GM12878 (cell line): Measurements from ENCODE around the gene TXLNG. TPM values are rescaled to one million over a fixed set of nuclear protein-coding genes. Genes with fewer than 3 reads are reported as not detected.

Source experiments
- ATAC-seq: fragments of 200-7000 bp; cut with Tn5 transposase; 3 replicates; pipeline ENCODE4 v1.9.1; 2020; ENCODE audit warnings: mild to moderate bottlenecking, moderate library complexity
- BruUV-seq: library from RNA; stranded (reverse); fragments of 400-500 nt; replicated peaks from 2 replicates; lab custom pipeline; 2021; lab: Mats Ljungman, UMichigan
- CTCF ChIA-PET: fragments of 300-600 bp; sonication (Branson Sonifier 250); formaldehyde crosslinking; extraction: SDS; loops from one replicate; lab custom pipeline; 2021; ENCODE audit warnings: inconsistent platforms; lab: Yijun Ruan, JAX
- POLR2A ChIA-PET: fragments of 350-600 bp; formaldehyde crosslinking; extraction: SDS; loops from one replicate; lab custom pipeline; 2021; ENCODE audit warnings: inconsistent platforms; lab: Charles Lee
- RAD21 ChIA-PET: fragments of 300-600 bp; sonication (Branson Sonifier 250); formaldehyde crosslinking; loops from one replicate; lab custom pipeline; 2023; ENCODE audit warnings: antibody characterized with exemption; ENCODE audit not compliant: unreplicated experiment; lab: Charles Lee
- SMC1A ChIA-PET: fragments of 300-600 bp; sonication (Branson Sonifier 250); formaldehyde crosslinking; loops from one replicate; lab custom pipeline; 2023; ENCODE audit not compliant: unreplicated experiment, uncharacterized antibody; lab: Charles Lee
- DNase-seq: peaks from one replicate; pipeline ENCODE4 v3.0.0-alpha.2; 2011; ENCODE audit warnings: low read depth, low spot score
- FAIRE-seq: peaks from 3 replicates; lab custom pipeline; 2011; peaks lifted over from hg19 to GRCh38; lab: Jason Lieb, UNC
- H2AFZ ChIP-seq: 2 replicates; pipeline ENCODE4 v1.6.0; 2011; ENCODE audit warnings: low read depth, low read length, control low read depth; ENCODE audit not compliant: control insufficient read depth
- H3K27ac ChIP-seq: 2 replicates; pipeline ENCODE4 v1.5.1; 2011; ENCODE audit warnings: control low read depth; ENCODE audit not compliant: control insufficient read depth, insufficient read depth
- H3K27me3 ChIP-seq, 2 experiments: replicated peaks in 1 of 2; 2 replicates each; pipeline versions ENCODE4 v1.6.0 to v1.6.1; 2011; ENCODE audit warnings: low read length in 1 of 2; ENCODE audit not compliant: control insufficient read depth in 2 of 2, insufficient read depth in 2 of 2
- H3K36me3 ChIP-seq, 2 experiments: 2 replicates each; pipeline ENCODE4 v1.5.1; 2011; ENCODE audit warnings: low read length in 1 of 2; ENCODE audit not compliant: control insufficient read depth in 2 of 2, insufficient read depth in 2 of 2
- H3K4me1 ChIP-seq: 2 replicates; pipeline ENCODE4 v1.6.1; 2011; ENCODE audit warnings: mild to moderate bottlenecking, low read length, moderate library complexity, mixed read lengths; ENCODE audit not compliant: control insufficient read depth, insufficient read depth
- H3K4me2 ChIP-seq: 2 replicates; pipeline ENCODE4 v1.6.0; 2011; ENCODE audit warnings: control low read depth; ENCODE audit not compliant: control insufficient read depth, insufficient read depth
- H3K4me3 ChIP-seq: fragments of 200-600 bp; sonication (generic); 2 replicates; pipeline ENCODE4 v1.5.1; 2016
- H3K79me2 ChIP-seq: 2 replicates; pipeline ENCODE4 v1.6.0; 2011; ENCODE audit warnings: low read length; ENCODE audit not compliant: control insufficient read depth, insufficient read depth
- H3K9ac ChIP-seq: 2 replicates; pipeline ENCODE4 v1.8.0; 2011; ENCODE audit warnings: low read length, control low read depth, mixed read lengths; ENCODE audit not compliant: control insufficient read depth, insufficient read depth
- H3K9me3 ChIP-seq: replicated peaks from 3 replicates; pipeline ENCODE4 v1.5.1; 2011; ENCODE audit warnings: mild to moderate bottlenecking, low read length; ENCODE audit not compliant: control insufficient read depth, insufficient read depth
- H4K20me1 ChIP-seq: 2 replicates; pipeline ENCODE4 v1.6.0; 2011; ENCODE audit not compliant: control insufficient read depth, insufficient read depth
- MXI1 ChIP-seq: fragments of 150-350 bp; IDR thresholded peaks from 2 replicates; pipeline ENCODE4 v1.6.1; 2011; ENCODE audit warnings: low read depth, mild to moderate bottlenecking, inconsistent platforms, low read length, improper control_type of control experiment
- SPI1 ChIP-seq: IDR thresholded peaks from 2 replicates; pipeline ENCODE4 v1.6.1; 2011; ENCODE audit warnings: low read depth, mild to moderate bottlenecking, low read length, moderate library complexity, borderline replicate concordance; ENCODE audit not compliant: insufficient read depth
- YY1 ChIP-seq: IDR thresholded peaks from 2 replicates; pipeline ENCODE4 v1.6.1; 2011; ENCODE audit warnings: low read depth, mild to moderate bottlenecking, low read length
- WGBS: methylation state at CpG from one replicate; pipeline ENCODE4 v1.1.6; 2016; ENCODE audit warnings: low lambda C conversion rate; ENCODE audit not compliant: insufficient replicate concordance, insufficient coverage; ENCODE audit errors: missing lambda C conversion rate; 5-methylcytosine and 5-hydroxymethylcytosine counted together
- in situ Hi-C: fragments of 300-500 bp; cut with MboI; formaldehyde crosslinking; loops from 9 replicates; pipeline ENCODE4 v1.14.3; 2018; ENCODE audit warnings: mixed read lengths
- intact Hi-C: fragments of 100-400 bp; cut with micrococcal nuclease; formaldehyde crosslinking; loops from one replicate; pipeline ENCODE4 v1.14.2; 2022; ENCODE audit not compliant: unreplicated experiment
- polyA plus RNA-seq, 11 experiments: library from polyadenylated mRNA; depleted of rRNA in 4 of 11; unstranded in 6 of 11; stranded (reverse) in 5 of 11; fragments of >200 nt; fragmentation: Nextera tagmentation in 4 of 11; fragmentation: Illumina TruSeq in 1 of 11; extraction: Ambion mirVana in 4 of 11; extraction: Trizol in 1 of 11; gene quantifications; 1 replicate in 1 of 11; 2 replicates in 10 of 11; pipeline versions ENCODE4 v1.2.1 to v1.2.3, GENCODE V29; 2011 to 2016; ENCODE audit warnings: inconsistent platforms in 2 of 11, missing spikeins in 2 of 11, low read depth in 1 of 11
- total RNA-seq, 4 experiments: library from RNA; depleted of rRNA in 3 of 4; stranded (reverse); fragments of >200 nt in 3 of 4; fragmentation: Illumina TruSeq in 1 of 4; extraction: Trizol in 1 of 4; gene quantifications; 2 replicates each; pipeline versions ENCODE4 v1.2.1 to v1.2.3, GENCODE V29; 2013 to 2021

TXLNG gene
- total and polyA plus RNA-seq, 10 of the 15 experiments (the other 5 are each of a cell fraction or from before 2014, with no cell fraction given): 9.9 to 40.7 (median 19.5) TPM

- DNase-seq (no peak), ATAC-seq (no peak), FAIRE-seq (no peak)
- Histone ChIP-seq H2AFZ (no peak overlapping the region), H3K4me1 (no peaks in the 10 kb centered on the region), H3K27me3 (peaks cover 0 to 10% of the 10 kb centered on the region in 2 experiments; a peak in 1 of 4 replicates), H3K27ac (no peak overlapping the region), H3K9me3 (no peaks in the 10 kb centered on the region), H3K4me3 (no peak overlapping the region), H3K9ac (no peak overlapping the region), H3K79me2 (no peaks in the 10 kb centered on the region), H4K20me1 (no peaks in the 10 kb centered on the region), H3K36me3 (no peaks in the 10 kb centered on the region), H3K4me2 (no peak overlapping the region)
- TF ChIP-seq YY1: no peak
- CTCF ChIA-PET: interaction anchor here (1.2 to 1.5 kb wide), 2 partner anchors 16 to 20 kb away, joined by 3 read pairs; no protein-coding TSS in a partner anchor
- BruUV-seq: no TSS peak
- in situ Hi-C loops (no loop called here), intact Hi-C loops (no loop called here)
- SMC1A ChIA-PET: interaction anchor here (0.7 kb wide), 1 partner anchor 167 kb away, joined by 3 read pairs; no protein-coding TSS in a partner anchor
- 27% methylated on average over 1 of the region's 1 CpG for WGBS
- RAD21 ChIA-PET: no interaction called here
- POLR2A ChIA-PET: no interaction called here
Measured at GRCh38 chrX:16876696-16877095, 90.4 kb downstream of the TXLNG start.

GRCh38 chrX:16882169-16882568, 95.9 kb downstream of the TXLNG start:
- CTCF ChIA-PET: interaction anchor here (0.7 to 8.8 kb wide), 32 partner anchors 8 to 808 kb away, joined by 3 to 205 read pairs (median 10); partner anchors contain the start of gene RBBP7

More at GRCh38 chrX:16882169-16882568, 95.9 kb downstream of the TXLNG start:
- Histone ChIP-seq H2AFZ (peak overlapping the region; percentile 62), H3K36me3 (no peaks in the 10 kb centered on the region), H3K4me3 (peak overlapping the region; percentile 40; the same call in 1 of the 2 replicates), H3K27ac (no peak overlapping the region), H4K20me1 (no peaks in the 10 kb centered on the region), H3K9ac (no peak overlapping the region; the same call in 1 of the 2 replicates), H3K4me1 (no peaks in the 10 kb centered on the region), H3K4me2 (peak overlapping the region; percentile 52), H3K79me2 (no peaks in the 10 kb centered on the region), H3K27me3 (peaks cover 0 to 4% of the 10 kb centered on the region in 2 experiments; a peak in 1 of 4 replicates), H3K9me3 (no peaks in the 10 kb centered on the region)
- no TSS peak for BruUV-seq
- ATAC-seq: peak; percentile 75
- SMC1A ChIA-PET: interaction anchor here (0.6 to 8.9 kb wide), 27 partner anchors 8 to 207 kb away, joined by 3 to 109 read pairs (median 6); partner anchors contain the start of gene SYAP1
- 40% methylated on average over 7 of the region's 7 CpGs for WGBS
- in situ Hi-C loops: no loop called here
- POLR2A ChIA-PET: interaction anchor here (1.4 to 3.4 kb wide), 4 partner anchors 12 to 163 kb away, joined by 3 to 14 read pairs (median 6); partner anchors contain the start of gene RBBP7
- FAIRE-seq: no peak
- DNase-seq: no peak
- RAD21 ChIA-PET: interaction anchor here (0.8 to 3.6 kb wide), 23 partner anchors 8 to 200 kb away, joined by 3 to 75 read pairs (median 4); no protein-coding TSS in a partner anchor
- intact Hi-C loops: no loop called here
- 0 out of 2 replicates have a peak, but pooled peaks have one; percentile 23 for TF ChIP-seq MXI1
- TF ChIP-seq SPI1: no peak
